Measurements from ENCODE around the gene EREG.

The EREG gene

GRCh38 chr4:74353858-74354257, 11.1 kb upstream of the EREG start:
- DNase-seq: no peak

- no peak for DNase-seq
Observed at GRCh38 chr4:74357965-74358364, 7.0 kb upstream of the EREG start.

DNA sequence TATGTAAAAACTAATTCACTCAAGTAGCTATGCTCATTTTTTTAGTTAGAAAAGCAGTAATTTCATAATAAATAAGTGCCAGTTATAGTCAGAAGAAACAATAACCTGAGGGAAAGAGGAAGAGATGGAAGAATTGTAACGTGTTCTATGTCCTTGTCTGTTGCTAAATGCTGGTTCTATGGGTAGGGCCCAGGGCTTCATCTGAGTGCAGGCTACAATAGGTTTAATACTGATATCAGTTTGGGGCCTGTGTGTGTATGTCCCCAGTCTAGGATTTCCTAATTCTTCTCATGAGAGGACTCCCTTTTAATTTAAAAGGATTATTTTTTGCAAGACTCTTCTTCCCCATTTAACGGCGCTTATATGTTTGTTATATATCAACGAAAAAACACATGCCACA, 3.3 kb upstream of the EREG start:
- no peak for DNase-seq

DNA sequence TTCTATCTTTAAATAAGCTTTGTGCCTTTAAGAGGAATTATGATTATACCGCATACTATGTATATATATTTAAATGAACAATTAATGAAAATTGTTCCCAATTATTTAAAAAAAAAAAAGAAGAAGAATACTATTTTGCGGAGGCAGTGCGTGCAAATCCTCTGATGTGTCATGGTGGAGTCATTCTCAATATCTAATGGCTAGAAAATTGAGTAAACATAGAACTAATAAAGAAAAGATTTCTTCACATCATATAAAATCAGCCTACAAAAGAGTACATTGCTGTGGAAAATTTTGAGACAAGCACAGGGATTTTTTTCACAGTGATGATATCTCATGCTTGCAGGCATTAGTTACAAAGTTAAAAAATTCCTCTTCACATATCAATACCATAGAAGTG, 2.6 kb upstream of the EREG start:
- DNase-seq: no peak

DNA sequence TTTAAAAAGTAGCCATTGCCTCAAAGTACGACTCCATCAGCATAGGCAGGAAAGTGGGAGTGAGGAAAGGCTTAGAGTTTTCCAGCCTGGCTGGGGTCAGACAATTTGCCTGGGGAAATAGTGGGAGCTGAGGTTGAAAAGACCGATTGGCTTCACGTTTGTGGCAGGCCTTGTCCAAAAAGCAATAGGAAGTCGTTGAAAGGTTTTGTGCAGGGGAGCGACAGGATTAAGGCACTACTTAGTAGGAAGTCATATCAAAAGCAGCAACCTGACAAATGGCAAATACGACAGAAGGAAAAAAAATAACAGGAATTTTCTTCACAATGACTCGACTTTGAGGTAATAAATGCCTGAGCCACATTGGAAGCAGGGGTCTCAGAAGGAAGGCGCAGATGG, 691 bp upstream of the EREG start:
- no peak for DNase-seq

GRCh38 chr4:74365761-74366160, 816 bp downstream of the EREG start:
- no peak for DNase-seq

DNA sequence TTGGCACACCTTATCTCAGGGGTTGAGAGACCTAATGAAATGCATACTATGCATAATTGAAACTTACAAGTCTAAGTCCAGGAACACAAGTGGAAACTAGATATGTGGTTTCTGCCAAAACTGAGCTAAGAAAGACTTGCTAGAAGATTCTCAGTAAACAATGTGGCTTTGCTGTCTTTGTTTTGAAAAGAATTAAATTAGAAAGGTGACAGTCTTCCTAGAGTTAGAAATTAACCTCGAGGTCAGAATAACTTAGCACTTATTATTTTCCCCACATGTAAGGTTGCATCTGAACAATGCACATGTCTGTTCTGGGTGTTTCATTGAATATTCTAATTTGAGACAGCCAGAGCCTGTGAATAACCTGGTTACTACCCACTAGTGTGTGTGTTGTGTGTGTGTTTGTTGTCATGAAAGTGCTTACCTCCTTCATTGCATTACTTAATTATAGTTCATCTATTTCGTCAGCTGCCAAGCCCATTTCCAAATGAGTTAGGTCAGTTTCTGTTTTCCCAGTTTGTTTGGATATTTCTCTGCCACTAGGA, 1.5 kb downstream of the EREG start:
- DNase-seq: no peak

DNA sequence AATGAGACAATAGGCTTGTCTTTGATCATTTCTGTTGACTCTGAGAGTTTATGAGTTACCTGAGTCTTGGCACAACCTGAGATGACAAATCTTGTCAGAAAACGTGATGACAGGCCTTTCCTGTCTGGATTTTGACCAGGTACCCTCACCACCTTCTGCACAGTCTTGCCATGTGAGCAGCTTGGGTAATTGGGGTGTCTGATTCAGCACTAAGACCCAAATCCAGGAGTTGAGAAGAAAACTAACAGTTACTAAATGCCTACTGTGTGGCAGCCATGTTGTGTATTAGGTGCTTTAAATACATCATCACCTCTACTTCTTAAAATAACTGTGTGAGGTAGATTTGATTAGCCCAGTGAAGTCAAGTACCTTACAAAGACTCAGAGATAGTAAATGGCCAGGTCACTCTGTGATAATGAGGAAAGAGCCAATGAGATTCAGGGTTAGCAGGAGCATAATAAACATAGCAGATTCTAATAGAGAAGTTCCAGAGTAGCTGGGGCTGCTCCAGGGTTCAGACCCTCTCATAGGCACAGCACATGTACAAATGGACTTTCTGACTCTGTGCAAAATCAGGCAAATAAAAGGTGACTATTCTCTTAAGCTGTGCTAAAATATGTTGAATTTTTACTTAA, 2.8 kb downstream of the EREG start:
- no peak for DNase-seq

DNA sequence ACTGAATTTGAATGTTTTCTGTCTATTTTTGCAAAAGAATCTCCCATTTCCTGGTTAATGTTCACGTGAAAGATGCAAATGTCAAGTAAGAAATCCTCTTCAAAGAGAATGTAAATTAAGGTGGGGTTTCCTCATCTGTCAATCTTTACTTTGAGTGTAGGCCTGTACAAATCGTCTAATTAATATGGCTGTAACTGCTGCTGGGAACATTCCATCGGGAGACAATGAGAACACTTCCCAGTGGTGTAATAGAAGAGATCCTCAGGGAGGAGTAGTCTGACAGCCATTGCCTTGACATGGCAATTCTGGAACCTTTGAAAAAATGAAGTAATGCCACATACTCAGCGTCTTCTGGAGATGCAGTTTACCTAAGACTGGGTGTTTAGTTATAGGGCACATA, 3.7 kb downstream of the EREG start:
- DNase-seq: no peak

DNA sequence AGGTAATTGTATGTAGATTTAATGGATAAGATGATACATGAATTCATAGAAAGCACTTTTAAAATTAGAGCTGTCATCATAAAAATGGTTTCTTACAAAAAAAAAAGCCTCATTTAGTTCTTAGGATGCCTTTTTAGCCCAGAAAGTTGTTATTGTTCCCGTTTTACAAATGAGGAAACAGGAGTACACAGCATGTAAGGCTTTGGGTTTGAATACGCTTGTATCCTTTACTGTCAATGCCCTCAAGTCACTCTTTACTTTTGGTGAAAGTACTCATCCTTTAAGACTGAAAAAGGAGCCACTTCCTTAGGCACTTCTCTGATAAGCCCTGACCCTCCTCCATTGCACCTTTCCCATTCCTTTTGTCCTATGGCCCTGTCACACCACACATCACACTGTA, 4.9 kb downstream of the EREG start:
- DNase-seq: no peak

- peak; percentile 23 for DNase-seq
Observed at GRCh38 chr4:74370912-74371311, 6.0 kb downstream of the EREG start.

DNA sequence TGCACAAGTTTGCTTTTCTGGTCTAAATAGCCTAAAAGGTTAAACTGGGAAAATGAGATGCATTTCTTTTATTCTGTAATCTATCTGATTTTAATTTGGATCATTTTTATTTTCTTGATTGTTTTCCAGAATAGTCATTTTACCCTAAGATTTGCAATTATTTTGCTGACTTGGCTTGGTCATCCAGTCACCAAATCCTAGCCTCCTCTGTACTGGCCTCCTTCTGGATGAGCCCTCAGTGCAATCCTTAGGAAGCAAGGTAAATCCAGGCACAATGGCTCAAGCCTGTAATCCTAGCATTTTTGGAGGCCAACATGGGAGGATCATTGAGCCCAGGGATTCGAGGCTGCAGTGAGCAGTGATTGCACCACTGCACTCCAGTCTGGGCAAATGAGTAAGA, 9.2 kb downstream of the EREG start:
- DNase-seq: no peak

GRCh38 chr4:74374561-74375327, 9.8 kb downstream of the EREG start:
- DNase-seq: no peak

- no peak for DNase-seq
Observed at GRCh38 chr4:74375824-74376426, 11.0 kb downstream of the EREG start.

DNA sequence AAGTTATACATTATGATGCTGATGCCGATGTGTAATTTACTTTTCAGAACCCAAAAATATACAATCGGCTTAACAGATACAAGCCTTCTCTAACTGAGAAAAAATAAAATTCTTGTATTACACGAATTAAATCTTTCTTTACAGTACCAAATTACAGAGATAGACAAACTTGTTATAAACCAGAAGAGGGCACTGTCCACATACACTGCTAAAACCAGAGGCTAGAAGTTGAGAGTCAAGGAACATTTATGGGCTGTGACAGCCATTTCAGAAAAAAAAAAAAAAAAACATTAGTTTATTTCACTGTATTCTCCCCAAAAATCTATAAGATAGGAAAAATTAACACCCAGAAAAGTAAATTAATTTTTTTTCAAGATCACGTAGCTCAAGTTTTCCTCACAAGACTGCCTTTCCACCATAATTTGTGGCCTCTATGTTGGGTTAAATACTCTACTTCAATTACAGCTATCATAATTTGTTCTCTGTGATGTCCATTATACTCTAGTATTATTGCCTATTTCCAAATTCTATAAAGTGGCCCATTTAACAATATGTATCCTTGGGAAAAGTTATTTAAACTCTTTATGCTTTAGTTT, 12.0 kb downstream of the EREG start:
- no peak for DNase-seq

DNA sequence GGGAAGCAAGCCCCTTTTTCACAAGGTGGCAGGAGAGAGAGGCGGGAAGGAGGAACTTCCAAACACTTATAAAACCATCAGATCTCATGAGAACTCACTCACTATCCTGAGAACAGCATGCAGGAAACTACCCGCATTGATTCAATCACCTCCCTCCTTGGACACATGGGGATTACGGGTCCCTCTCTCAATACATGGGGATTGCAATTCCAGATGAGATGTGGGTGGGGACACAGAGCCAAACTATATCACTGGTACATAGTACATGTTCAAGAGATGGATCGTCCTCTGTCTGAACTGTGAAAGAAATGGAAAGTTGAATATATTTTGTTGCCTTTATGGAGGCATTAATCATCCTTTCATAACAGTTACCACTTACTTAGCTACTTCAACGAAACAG, 12.8 kb downstream of the EREG start:
- no peak for DNase-seq

- DNase-seq: no peak
Observed at GRCh38 chr4:74378573-74378972, 13.6 kb downstream of the EREG start.

GRCh38 chr4:74379912-74380311, 15.0 kb downstream of the EREG start:
- DNase-seq: no peak

DNA sequence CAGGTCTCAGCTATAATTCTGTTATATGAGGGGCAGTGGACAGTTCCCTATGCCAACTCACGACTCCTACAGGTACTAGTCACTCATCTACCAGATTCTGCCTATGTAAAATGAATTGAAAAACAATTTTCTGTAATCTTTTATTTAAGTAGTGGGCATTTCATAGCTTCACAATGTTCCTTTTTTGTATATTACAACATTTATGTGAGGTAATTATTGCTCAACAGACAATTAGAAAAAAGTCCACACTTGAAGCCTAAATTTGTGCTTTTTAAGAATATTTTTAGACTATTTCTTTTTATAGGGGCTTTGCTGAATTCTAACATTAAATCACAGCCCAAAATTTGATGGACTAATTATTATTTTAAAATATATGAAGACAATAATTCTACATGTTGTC, 20.4 kb downstream of the EREG start:
- DNase-seq: no peak

GRCh38 chr4:74386159-74386558, 21.2 kb downstream of the EREG start:
- DNase-seq: no peak

DNA sequence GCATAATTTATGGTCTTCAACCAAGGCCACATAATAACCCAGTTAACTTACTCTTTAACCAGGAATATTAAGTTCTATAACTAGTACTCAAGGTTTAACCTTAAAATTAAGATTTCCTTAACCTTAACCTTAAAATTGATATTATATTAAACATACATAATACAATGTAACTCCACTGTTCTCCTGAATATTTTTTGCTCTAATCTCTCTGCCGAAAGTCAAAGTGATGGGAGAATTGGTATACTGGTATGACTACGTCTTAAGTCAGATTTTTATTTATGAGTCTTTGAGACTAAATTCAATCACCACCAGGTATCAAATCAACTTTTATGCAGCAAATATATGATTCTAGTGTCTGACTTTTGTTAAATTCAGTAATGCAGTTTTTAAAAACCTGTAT, 22.8 kb downstream of the EREG start:
- no peak for DNase-seq

DNA sequence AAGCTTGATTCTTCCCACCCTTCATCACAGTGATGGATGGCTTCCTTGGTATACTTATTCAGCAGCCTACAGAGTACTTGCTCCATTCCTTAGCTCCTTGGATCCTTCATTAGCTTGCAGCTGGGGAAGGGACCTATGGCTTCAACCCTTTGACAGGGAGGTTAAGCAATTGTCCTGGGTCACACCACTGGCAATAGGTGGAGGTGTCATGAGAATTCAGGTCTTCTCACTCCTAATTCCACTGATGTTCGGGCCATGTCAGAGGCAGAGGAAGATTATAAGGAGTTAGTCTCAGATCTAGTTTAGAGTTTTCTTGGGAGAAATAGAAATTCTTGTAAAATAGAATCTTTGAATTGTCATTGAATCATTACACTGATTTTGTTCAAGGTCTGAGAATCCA, 24.5 kb downstream of the EREG start:
- no peak for DNase-seq

DNA sequence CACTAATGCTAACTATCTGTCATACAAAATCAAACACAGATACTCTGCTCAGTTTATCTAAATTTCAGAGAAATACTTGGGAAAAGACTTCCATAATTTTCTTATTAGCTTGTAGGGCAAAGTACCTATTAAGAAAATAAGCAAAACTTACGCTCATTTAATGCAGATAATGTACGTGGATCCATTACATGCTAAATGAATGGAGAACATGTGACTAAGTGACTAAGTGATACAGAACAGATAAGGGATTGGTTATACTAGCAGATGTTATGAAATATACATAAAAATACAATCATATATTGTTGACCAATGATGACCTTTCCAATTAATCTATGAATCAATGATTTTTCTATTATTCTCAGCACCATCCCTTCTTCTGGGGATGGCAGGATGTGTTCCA, 25.7 kb downstream of the EREG start:
- DNase-seq: no peak

DNA sequence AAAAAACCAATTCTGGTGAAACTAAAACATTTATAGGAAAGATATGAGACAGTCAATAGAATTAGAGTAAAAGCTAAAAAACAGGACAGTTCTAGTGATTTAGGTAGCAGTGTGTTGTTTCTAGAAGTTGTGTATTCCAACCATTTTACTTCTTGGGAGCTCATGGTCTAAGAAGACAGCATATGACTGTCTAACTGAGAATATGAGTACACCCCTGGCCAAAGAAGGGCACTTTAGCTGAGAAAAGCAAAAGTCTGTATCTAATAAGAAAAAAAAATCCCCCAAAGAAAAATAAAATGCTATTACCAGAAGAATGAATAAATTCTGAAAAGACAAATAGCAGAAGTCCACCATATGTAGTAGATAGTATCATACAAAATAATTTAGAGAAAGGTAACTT, 26.4 kb downstream of the EREG start:
- DNase-seq: no peak
